Globus pallidus (tissue), 1 donor: Measurements from ENCODE around the gene PKD1L1.
A peak's percentile ranks its signal among the peaks of the same experiment; 100 is the strongest.
"Not testable (repeated sequence)": the region's sequence is repeated elsewhere in the genome, so short reads cannot be mapped to it uniquely, and the experiment has no call there.

Source experiments
- DNase-seq: peaks from one replicate; pipeline ENCODE4 v3.0.0-alpha.2; 2015; ENCODE audit warnings: low spot score

PKD1L1 gene

DNA sequence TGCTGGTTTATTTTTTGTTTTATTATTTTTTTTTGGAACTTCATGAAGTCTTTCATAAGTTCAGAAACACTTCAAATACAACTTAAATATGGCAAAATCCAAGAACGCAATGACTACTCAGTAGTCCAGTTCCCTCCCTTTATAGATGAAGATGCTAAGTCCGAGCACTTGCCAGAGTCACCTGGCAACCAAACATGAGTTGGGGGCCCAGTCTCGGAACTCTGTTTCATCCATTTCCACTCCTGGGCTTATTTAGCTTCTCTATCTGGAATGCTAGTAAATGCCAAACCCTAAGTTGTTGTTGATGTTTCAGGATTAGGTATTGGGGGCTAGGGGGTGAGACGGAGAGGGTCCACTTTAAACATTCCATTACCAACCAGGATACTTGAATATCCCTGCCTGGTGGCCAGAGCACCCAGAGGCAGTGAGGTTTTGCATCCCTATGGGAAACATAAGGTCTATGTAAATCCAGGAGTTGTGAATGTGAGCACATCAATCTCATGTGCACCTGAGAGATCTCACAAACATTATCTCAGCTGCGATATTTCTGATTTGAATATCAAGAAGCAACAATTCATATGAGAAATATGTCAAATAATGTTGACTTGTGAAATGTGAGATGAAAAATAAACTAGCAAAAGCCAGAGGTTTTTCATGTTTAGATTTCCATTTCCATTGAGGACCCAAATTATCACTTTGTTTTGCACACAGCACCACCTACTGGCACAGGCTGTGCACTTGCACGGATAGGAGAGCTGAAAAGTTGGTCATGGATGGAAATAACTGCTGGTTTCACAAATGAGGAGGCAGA is 129.3 kb downstream of the PKD1L1 start:
- peak; percentile 62 for DNase-seq

- no peak for DNase-seq
These were observed 130.3 kb downstream of the PKD1L1 start for GRCh38 chr7:47817917-47818316.

DNA sequence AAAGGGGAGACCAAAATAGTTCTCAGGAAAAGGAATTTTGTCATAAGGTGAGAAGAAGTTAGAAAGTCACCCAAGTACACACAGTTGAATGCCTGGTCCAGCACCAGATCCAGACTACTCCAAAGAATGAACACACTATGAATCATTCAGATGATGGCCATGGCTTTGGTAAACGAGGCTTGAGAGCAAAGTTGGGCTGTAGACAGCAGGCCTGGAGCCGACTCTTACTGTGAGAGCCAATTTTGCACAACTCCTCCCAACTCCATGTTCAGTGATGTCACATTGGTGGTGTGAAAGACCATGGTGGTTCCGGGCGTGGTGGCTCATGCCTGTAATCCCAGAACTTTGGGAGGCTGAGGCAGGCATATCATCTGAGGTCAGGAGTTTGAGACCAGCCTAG is 131.6 kb downstream of the PKD1L1 start:
- DNase-seq: no peak

GRCh38 chr7:47815867-47816266 is 132.4 kb downstream of the PKD1L1 start:
- DNase-seq: no peak

DNA sequence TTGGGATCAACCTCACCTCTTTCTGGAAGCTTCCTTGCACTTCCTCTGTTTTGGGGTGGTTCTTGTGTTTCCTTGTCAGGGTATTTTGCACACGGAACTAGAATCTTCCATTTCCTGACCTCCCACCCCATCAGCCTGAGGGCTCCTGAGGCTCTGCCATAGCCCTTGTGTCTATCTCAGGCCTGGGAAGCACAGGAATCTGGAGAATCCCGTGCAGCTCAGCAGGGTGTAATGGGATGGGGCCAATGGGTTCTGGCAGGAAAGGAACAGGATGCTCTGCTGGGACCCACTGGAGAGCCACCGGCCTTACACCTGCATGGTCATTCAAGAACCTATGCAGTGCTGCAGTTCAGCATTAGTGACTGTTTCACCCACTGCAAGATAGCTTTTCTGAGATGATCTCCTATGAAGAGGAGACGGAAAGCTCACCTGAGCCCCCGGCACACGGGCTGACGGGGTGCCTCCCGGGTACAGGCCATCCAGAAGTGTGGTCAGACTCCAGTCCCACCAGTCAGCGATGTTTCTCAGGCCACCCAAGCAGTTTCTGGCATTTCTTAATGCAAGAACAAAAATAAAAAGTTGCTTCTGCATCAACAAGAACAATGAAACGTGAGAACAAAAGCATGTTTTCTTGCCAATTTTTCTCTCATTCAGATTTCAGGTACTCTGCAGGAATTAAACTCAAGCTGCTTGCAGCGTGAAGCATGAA is 133.2 kb downstream of the PKD1L1 start:
- DNase-seq: no peak

GRCh38 chr7:47813620-47814260 is 134.5 kb downstream of the PKD1L1 start:
- DNase-seq: no peak

DNA sequence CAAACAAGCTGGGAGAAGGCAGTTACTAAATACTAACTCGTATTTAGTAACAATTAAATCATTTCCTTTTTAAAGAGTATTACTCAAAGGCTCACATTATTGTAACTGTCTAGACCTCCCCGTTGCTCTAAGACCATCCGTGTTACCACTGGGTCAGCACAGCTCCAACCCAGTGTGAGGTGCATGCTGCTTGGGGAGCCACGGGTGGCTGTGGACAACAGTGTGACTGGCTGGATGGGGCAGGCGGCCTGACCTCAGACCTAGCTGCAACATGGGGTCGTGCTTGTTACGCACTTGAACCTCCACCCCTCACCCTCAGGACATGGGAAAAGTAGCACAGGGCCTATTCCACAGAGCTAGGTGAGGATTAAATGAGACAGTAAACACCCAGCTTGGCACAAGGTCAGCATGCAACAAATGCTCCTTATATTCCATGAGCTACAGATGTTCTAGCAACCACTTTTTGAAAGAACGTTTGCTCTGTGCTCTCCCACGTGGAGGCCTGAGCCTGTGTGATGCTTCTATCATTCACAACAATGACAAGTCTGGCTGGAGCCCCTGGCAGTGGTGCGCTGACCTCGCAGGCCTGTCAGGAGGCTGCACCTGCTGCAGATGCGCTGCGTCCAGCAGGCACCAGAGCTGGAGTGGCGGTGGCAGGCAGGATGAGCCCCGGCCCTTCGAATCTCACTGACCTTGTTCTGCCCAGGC is 135.7 kb downstream of the PKD1L1 start:
- peak; percentile 37 for DNase-seq

- DNase-seq: peak; percentile 24
These were observed 136.5 kb downstream of the PKD1L1 start for GRCh38 chr7:47811632-47812380.

- no peak for DNase-seq
These were observed 138.9 kb downstream of the PKD1L1 start for GRCh38 chr7:47809387-47809786.

- no peak for DNase-seq
These were observed 139.9 kb downstream of the PKD1L1 start for GRCh38 chr7:47808321-47808720.

DNA sequence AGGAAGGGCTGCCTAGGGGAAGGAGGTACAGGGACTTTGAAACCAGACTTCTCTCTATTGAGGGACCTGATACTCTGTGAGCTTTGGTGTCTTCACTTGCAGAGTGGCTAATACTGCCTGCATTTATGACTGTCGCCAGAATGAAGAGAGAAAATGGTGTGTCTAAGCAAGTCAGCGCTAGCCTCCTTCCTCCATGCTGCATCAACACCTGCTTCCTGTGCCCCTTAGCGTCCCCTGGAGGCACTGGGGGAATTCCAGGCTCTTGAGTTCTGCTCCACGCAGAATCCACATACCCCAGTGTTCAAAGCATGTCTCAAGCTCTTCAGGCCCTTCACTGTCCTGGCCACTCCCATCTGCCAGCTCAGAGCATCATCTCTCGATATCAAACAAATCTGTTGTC is 140.5 kb downstream of the PKD1L1 start:
- DNase-seq: no peak

- DNase-seq: no peak
These were observed 141.1 kb downstream of the PKD1L1 start for GRCh38 chr7:47807126-47807525.

DNA sequence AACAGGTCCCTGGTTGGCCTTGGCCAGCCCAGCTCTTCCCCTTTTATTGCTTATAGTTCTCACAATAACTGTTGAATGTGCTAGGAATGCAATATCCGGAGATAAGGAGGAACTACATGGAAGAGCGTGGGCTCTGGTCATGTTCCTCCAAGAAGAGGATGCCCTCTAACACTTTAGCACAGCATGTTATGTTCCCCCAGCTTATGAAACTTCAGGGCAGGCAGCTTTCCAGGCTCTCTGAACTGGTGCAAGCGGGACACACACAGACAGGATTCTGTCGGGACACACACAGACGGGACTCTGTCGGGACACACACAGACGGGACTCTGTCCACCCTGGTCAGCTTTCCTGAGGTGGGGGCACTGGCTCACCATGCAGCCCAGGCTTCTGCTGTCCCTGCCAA is 141.6 kb downstream of the PKD1L1 start:
- no peak for DNase-seq

GRCh38 chr7:47804767-47805545 is 143.3 kb downstream of the PKD1L1 start:
- no peak for DNase-seq

- no peak for DNase-seq
These were observed 144.4 kb downstream of the PKD1L1 start for GRCh38 chr7:47803846-47804245.

- no peak for DNase-seq
These were observed 145.2 kb downstream of the PKD1L1 start for GRCh38 chr7:47803025-47803424.

DNA sequence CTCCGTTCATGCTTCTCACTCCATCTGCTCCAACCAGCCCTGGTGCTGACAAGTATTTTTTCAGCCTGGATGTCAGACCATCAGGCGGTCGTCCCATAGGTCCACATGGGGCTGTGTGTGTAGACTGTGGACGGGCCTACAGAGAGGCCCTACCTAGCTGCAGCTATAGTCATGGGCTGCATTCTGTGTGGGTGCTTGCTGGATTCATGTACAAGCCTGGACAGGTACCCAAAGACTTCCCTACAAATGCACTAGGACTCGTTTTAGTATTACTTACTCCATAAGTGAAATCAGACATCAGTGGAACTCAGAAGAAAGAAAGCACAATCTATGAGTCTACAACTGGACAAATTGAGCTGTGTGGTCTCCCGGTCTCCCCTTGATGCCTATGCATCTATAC is 146.8 kb downstream of the PKD1L1 start:
- no peak for DNase-seq

- no peak for DNase-seq
These were observed 148.7 kb downstream of the PKD1L1 start for GRCh38 chr7:47799524-47799923.

DNA sequence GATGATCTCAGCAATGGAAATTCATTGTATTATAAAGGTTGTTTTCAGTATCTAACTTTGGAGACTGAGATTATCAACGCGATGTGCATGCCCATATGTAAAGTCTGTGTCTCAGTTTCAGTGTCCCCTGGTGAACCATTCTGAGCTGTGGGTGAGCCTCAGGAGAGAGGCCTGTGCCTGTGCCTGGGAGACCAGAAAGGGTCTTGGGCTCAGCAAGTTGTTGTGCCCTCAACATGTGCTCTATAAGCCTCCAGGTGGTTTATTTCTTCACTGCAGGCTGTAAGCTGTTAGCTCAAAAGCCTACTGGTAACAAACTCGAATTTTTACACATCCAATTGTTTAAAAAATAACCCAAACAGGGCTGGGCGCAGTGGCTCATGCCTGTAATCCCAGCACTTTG is 151.9 kb downstream of the PKD1L1 start:
- DNase-seq: no peak

DNA sequence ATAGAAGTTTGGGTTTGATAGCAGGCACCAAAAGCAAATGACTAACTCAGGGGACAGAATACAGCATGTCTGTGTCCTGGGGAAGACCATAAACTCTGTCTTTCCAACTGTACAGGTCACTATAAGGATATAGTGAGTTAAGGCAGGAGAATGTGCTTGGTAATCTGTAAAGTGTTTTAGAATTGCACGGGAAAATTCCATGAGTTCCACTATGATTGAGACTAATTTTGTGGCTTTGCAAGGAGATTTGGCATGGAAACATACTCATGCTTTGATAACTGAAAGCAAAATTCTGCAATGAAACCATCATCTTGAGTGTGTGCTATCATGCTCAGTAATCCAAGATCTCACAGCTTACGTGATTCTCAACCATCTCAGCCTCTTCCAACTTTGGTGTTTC is 152.6 kb downstream of the PKD1L1 start:
- no peak for DNase-seq

- DNase-seq: not testable (repeated sequence)
These were observed 153.1 kb downstream of the PKD1L1 start for GRCh38 chr7:47795126-47795525.
